Measurements from ENCODE around the gene MYH3. TPM values are rescaled to one million over a fixed set of nuclear protein-coding genes. Genes with fewer than 3 reads are reported as not detected.

The MYH3 gene
- total RNA-seq, 1 experiment from 2014 or later: 2.9 TPM

GRCh38 chr17:10638151-10638550 lies 19.0 kb downstream of the MYH3 start:
- Histone ChIP-seq H4K20me1 (ENCODE audit: control insufficient read depth, insufficient read depth, insufficient read length) (no peaks in the 10 kb centered on the region), H4K8ac (replicated peaks; ENCODE audit: insufficient read length, low read depth, low read length) (no peak overlapping the region), H3K4me2 (ENCODE audit: insufficient read depth, insufficient read length, low read length) (no peak overlapping the region), H3K56ac (ENCODE audit: insufficient read length, low read depth, low read length) (no peak overlapping the region), H3K9ac (ENCODE audit: extremely low read depth, insufficient read length, low read length) (no peak overlapping the region), H2BK20ac (ENCODE audit: low read depth, low read length, poor library complexity, severe bottlenecking) (no peak overlapping the region), H3T11ph (ENCODE audit: low read length) (no peak overlapping the region), H3K18ac (ENCODE audit: insufficient read length, low read depth, low read length) (no peak overlapping the region), H2BK12ac (ENCODE audit: insufficient read length, low read depth, low read length) (no peak overlapping the region), H3K9me3 (ENCODE audit: control insufficient read depth, low read depth, low read length) (no peaks in the 10 kb centered on the region), H2BK120ac (ENCODE audit: low read depth, low read length, poor library complexity, severe bottlenecking) (no peak overlapping the region), H3K27ac (ENCODE audit: insufficient read length, low read depth, low read length) (no peak overlapping the region), H3K79me2 (ENCODE audit: insufficient read depth, low read length) (no peaks in the 10 kb centered on the region), H3K79me1 (ENCODE audit: insufficient read depth, low read depth, low read length, poor library complexity, severe bottlenecking) (no peaks in the 10 kb centered on the region), H3K23ac (ENCODE audit: insufficient read length, low read depth, low read length) (no peak overlapping the region), H2BK15ac (ENCODE audit: low read depth, low read length) (no peak overlapping the region), H3K23me2 (ENCODE audit: insufficient read length, low read depth, low read length, poor library complexity, severe bottlenecking) (no peaks in the 10 kb centered on the region), H2AK5ac (ENCODE audit: insufficient read length, low read length) (no peak overlapping the region), H3K27me3 (ENCODE audit: insufficient read depth, low read length) (no peaks in the 10 kb centered on the region), H3K4ac (ENCODE audit: low read depth, low read length) (no peak overlapping the region), H4K5ac (ENCODE audit: insufficient read length, low read depth, low read length) (no peak overlapping the region), H3K14ac (ENCODE audit: insufficient read depth, low read length) (no peak overlapping the region), H4K91ac (ENCODE audit: insufficient read length, low read depth, low read length) (no peak overlapping the region), H2AFZ (ENCODE audit: low read length) (no peak overlapping the region), H2BK5ac (ENCODE audit: insufficient read length, low read length) (no peak overlapping the region), H3K4me1 (ENCODE audit: insufficient read depth, low read length) (no peaks in the 10 kb centered on the region)
- no peak overlapping the region for H3K4me3 Mint-ChIP-seq
- WGBS (ENCODE audit: extremely low coverage, insufficient read length, low lambda C conversion rate): no CpG with 5 or more reads among the region's 25 CpGs
- peaks cover 2 to 16% (median 13%) of the 10 kb centered on the region in 3 experiments; a peak in 6 of 7 replicates for H3K36me3 Mint-ChIP-seq (ENCODE audit: insufficient read depth in 1 of 3, low read depth in 3 of 3)
- TF ChIP-seq CTCF (conservative IDR thresholded peaks at IDR 0.05): no peak
- H3K9me3 Mint-ChIP-seq: no peaks in the 10 kb centered on the region
- H3K4me1 Mint-ChIP-seq: no peaks in the 10 kb centered on the region
- DNase-seq: no peak
- H3K27me3 Mint-ChIP-seq (ENCODE audit: low read depth): no peaks in the 10 kb centered on the region
- H3K27ac Mint-ChIP-seq: no peak overlapping the region; a peak in 1 of 7 replicates

Measured in H9 (cell line).